ENCODE data around the gene SWSAP1.

SWSAP1 gene

DNA sequence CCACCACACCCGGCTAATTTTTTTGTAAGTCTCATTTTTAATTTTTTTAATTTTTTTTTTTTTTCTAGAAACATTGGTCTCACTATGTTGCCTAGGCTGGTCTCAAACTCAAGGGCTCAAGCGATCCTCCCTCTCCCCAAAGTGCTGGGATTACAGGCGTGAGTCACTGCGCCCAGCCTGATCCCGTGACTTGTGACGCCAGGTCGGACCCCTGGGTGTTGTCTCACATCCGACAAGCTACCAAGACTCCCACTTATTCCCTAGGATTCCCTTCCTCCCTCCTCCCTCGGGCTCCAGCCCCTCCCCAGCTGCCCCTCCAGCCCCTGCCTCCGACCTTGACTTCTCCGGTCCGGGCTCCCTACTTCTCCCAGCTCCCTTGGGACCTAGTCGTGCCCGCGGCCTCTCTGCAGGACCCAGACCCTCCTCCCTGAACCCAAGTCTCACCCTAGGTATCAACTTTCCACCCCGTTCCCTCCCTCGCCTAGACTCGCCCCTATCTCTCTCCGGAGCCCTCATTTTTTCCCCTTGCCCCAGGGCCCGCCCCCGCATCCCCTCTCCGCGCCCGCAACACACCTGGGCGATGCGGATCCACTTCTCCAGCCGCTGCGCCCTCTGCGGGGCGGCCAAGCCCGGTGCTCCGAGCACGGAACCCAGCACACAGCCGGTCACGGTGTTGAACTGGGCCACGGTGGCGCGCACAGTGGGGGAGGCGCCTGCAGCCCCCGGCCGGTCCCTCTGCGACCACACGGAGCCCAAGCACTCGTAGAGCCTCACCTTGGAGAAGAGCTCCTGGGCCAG is 31.6 kb downstream of the SWSAP1 start:
- TF ChIP-seq POLR2AphosphoS5 (IDR thresholded peaks at IDR 0.05; ENCODE audit: low read depth, low read length) = no peak
- TF ChIP-seq FOXP2 (optimal IDR thresholded peaks at IDR 0.05; ENCODE audit: borderline replicate concordance, extremely low read depth, extremely low read length, insufficient read depth) = no peak
- no peak for TF ChIP-seq SIN3A (IDR thresholded peaks at IDR 0.05; ENCODE audit: borderline replicate concordance, insufficient read depth, low read length)
- TF ChIP-seq TAF1 (IDR thresholded peaks at IDR 0.05; ENCODE audit: borderline replicate concordance, insufficient read depth, low read length) = no peak
- TF ChIP-seq, protein P1, sequence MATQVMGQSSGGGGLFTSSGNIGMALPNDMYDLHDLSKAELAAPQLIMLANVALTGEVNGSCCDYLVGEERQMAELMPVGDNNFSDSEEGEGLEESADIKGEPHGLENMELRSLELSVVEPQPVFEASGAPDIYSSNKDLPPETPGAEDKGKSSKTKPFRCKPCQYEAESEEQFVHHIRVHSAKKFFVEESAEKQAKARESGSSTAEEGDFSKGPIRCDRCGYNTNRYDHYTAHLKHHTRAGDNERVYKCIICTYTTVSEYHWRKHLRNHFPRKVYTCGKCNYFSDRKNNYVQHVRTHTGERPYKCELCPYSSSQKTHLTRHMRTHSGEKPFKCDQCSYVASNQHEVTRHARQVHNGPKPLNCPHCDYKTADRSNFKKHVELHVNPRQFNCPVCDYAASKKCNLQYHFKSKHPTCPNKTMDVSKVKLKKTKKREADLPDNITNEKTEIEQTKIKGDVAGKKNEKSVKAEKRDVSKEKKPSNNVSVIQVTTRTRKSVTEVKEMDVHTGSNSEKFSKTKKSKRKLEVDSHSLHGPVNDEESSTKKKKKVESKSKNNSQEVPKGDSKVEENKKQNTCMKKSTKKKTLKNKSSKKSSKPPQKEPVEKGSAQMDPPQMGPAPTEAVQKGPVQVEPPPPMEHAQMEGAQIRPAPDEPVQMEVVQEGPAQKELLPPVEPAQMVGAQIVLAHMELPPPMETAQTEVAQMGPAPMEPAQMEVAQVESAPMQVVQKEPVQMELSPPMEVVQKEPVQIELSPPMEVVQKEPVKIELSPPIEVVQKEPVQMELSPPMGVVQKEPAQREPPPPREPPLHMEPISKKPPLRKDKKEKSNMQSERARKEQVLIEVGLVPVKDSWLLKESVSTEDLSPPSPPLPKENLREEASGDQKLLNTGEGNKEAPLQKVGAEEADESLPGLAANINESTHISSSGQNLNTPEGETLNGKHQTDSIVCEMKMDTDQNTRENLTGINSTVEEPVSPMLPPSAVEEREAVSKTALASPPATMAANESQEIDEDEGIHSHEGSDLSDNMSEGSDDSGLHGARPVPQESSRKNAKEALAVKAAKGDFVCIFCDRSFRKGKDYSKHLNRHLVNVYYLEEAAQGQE (IDR thresholded peaks at IDR 0.05; ENCODE audit: insufficient read depth in 1 of 2, low read depth in 2 of 2, low read length in 2 of 2) = no peak

DNA sequence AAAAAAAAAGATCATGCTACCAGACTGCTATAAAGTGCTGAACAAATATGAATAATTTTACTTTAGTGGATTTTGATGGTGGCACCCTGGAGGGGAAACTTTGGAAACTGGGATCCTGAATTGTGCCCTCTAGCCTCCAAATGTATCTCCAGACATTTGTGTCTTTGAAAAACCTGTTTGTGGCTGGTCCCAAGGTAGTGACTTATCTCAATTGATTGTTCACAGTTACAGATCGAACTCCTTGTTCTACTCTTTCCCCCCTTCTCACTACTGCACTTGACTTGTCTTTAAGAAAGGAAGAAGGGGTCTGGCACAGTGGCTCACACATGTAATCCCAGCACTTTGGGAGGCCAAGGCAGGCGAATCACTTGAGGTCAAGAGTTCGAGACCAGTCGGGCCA is 34.1 kb downstream of the SWSAP1 start:
- TF ChIP-seq FOXP2 (optimal IDR thresholded peaks at IDR 0.05; ENCODE audit: borderline replicate concordance, extremely low read depth, extremely low read length, insufficient read depth) (no peak), TAF1 (IDR thresholded peaks at IDR 0.05; ENCODE audit: borderline replicate concordance, insufficient read depth, low read length) (no peak), POLR2AphosphoS5 (IDR thresholded peaks at IDR 0.05; ENCODE audit: low read depth, low read length) (no peak), SIN3A (IDR thresholded peaks at IDR 0.05; ENCODE audit: borderline replicate concordance, insufficient read depth, low read length) (no peak)
- TF ChIP-seq, protein P1 (IDR thresholded peaks at IDR 0.05; ENCODE audit: insufficient read depth in 1 of 2, low read depth in 2 of 2, low read length in 2 of 2) = no peak

DNA sequence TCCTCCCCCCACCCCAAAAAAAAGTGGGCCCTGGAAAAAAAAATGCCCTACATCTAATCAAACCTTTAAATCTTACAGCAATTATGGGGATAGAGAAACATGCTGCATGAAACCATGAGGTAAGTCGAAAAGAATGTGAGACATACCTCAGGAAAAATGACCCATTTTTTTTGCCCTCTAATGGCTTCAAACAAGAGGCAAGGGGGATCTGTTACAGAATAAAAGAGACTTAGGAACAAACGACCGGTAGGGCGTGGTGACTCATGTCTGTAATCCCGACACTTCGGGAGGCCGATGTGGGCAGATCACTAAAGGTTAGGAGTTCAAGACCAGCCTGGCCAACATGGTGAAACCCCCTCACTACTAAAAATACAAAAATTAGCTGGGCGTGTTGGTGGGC is 36.2 kb downstream of the SWSAP1 start:
- TF ChIP-seq POLR2AphosphoS5 (IDR thresholded peaks at IDR 0.05; ENCODE audit: low read depth, low read length) (no peak), FOXP2 (optimal IDR thresholded peaks at IDR 0.05; ENCODE audit: borderline replicate concordance, extremely low read depth, extremely low read length, insufficient read depth) (no peak), SIN3A (IDR thresholded peaks at IDR 0.05; ENCODE audit: borderline replicate concordance, insufficient read depth, low read length) (no peak), TAF1 (IDR thresholded peaks at IDR 0.05; ENCODE audit: borderline replicate concordance, insufficient read depth, low read length) (no peak)
- TF ChIP-seq, protein P1 (IDR thresholded peaks at IDR 0.05; ENCODE audit: insufficient read depth in 1 of 2, low read depth in 2 of 2, low read length in 2 of 2) = no peak

DNA sequence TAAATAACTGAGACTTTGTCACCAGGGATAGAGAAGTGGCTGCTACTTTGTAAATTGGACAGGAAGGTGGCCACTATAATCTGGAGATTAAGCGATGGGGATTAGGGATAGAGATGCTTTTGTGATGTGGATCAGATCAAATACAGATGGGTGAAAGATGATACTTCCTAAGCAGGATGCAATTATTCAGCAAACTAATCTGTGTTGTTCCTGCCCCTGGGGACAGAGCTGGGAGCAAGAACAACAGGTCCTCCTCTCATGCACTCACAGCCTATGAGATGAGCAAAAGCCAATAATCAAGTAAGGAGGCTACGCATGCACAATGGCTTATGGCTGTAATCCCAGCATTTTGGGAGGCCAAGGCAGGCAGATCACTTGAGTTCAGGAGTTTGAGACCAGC is 40.1 kb downstream of the SWSAP1 start:
- TF ChIP-seq SIN3A (IDR thresholded peaks at IDR 0.05; ENCODE audit: borderline replicate concordance, insufficient read depth, low read length) (no peak), FOXP2 (optimal IDR thresholded peaks at IDR 0.05; ENCODE audit: borderline replicate concordance, extremely low read depth, extremely low read length, insufficient read depth) (no peak), POLR2AphosphoS5 (IDR thresholded peaks at IDR 0.05; ENCODE audit: low read depth, low read length) (no peak), TAF1 (IDR thresholded peaks at IDR 0.05; ENCODE audit: borderline replicate concordance, insufficient read depth, low read length) (no peak)
- TF ChIP-seq, protein P1 (IDR thresholded peaks at IDR 0.05; ENCODE audit: insufficient read depth in 1 of 2, low read depth in 2 of 2, low read length in 2 of 2) = no peak

All from PFSK-1 (cell line).